HUES48 (cell line): ENCODE data around the gene CDCA5.

Experiments used
- H3K27ac ChIP-seq: one replicate; pipeline ENCODE4 v1.7.0; 2013; ENCODE audit warnings: low read depth, low read length, inconsistent platforms
- H3K27me3 ChIP-seq: 2 replicates; pipeline ENCODE4 v1.6.1; 2013; ENCODE audit warnings: mild to moderate bottlenecking, low read length; ENCODE audit not compliant: control insufficient read depth, insufficient read depth
- H3K36me3 ChIP-seq: 2 replicates; pipeline ENCODE4 v1.6.1; 2013; ENCODE audit warnings: low read length; ENCODE audit not compliant: control insufficient read depth, insufficient read depth
- H3K4me1 ChIP-seq: 2 replicates; pipeline ENCODE4 v1.6.1; 2013; ENCODE audit warnings: mild to moderate bottlenecking, low read length; ENCODE audit not compliant: control insufficient read depth, insufficient read depth
- H3K4me3 ChIP-seq: 2 replicates; pipeline ENCODE4 v1.5.1; 2013; ENCODE audit warnings: mild to moderate bottlenecking, low read depth, low read length
- H3K9ac ChIP-seq: 2 replicates; pipeline ENCODE4 v1.6.1; 2013; ENCODE audit warnings: mild to moderate bottlenecking, low read depth, low read length, moderate library complexity
- H3K9me3 ChIP-seq: 2 replicates; pipeline ENCODE4 v1.6.1; 2013; ENCODE audit warnings: low read length; ENCODE audit not compliant: control insufficient read depth, insufficient read depth

The CDCA5 gene

GRCh38 chr11:65100674-65101350 lies 17.0 kb upstream of the CDCA5 start:
- Histone ChIP-seq H3K9ac (no peak overlapping the region), H3K9me3 (no peaks in the 10 kb centered on the region), H3K4me1 (peaks cover under 1% of the 10 kb centered on the region; the same call in 1 of the 2 replicates), H3K4me3 (no peak overlapping the region), H3K27ac (no peak overlapping the region), H3K36me3 (peaks cover 27% of the 10 kb centered on the region), H3K27me3 (no peaks in the 10 kb centered on the region)

- Histone ChIP-seq H3K36me3 (peaks cover 13% of the 10 kb centered on the region), H3K9me3 (no peaks in the 10 kb centered on the region), H3K27ac (no peak overlapping the region), H3K4me3 (peak overlapping the region; percentile 86), H3K4me1 (peaks cover 3% of the 10 kb centered on the region; the same call in 1 of the 2 replicates), H3K27me3 (no peaks in the 10 kb centered on the region), H3K9ac (no peak overlapping the region)
These were observed 13.1 kb upstream of the CDCA5 start for GRCh38 chr11:65096926-65097325.

- Histone ChIP-seq H3K27ac (peak within 1 kb of the TSS; percentile 88), H3K4me1 (peaks cover 3% of the 10 kb centered on the region; the same call in 1 of the 2 replicates), H3K9ac (peak within 1 kb of the TSS; percentile 80), H3K9me3 (no peaks in the 10 kb centered on the region), H3K36me3 (peaks cover 13% of the 10 kb centered on the region), H3K4me3 (peak within 1 kb of the TSS; percentile 86), H3K27me3 (no peaks in the 10 kb centered on the region)
These were observed 12.3 kb upstream of the CDCA5 start, which contains the start of gene VPS51 for GRCh38 chr11:65095974-65096806. VPS51 (plus strand) TSS chr11:65096214; CDS start chr11:65096251, 37 bp downstream.

- no peaks in the 10 kb centered on the region for H3K27me3 ChIP-seq
- H3K4me1 ChIP-seq = peaks cover 3% of the 10 kb centered on the region; the same call in 1 of the 2 replicates
- peak overlapping the region; percentile 86; the same call in 1 of the 2 replicates for H3K4me3 ChIP-seq
- H3K36me3 ChIP-seq = peaks cover 13% of the 10 kb centered on the region
- H3K27ac ChIP-seq = no peak overlapping the region
- 0 out of 2 replicates have a peak overlapping the region, but pooled peaks have one; percentile 14 for H3K9ac ChIP-seq
- H3K9me3 ChIP-seq = no peaks in the 10 kb centered on the region
These were observed 11.6 kb upstream of the CDCA5 start for GRCh38 chr11:65095427-65095826.

- Histone ChIP-seq H3K27me3 (no peaks in the 10 kb centered on the region), H3K4me1 (peaks cover 1% of the 10 kb centered on the region; the same call in 1 of the 2 replicates), H3K9me3 (no peaks in the 10 kb centered on the region), H3K27ac (no peak overlapping the region), H3K9ac (no peak overlapping the region), H3K36me3 (peaks cover 19% of the 10 kb centered on the region), H3K4me3 (no peak overlapping the region)
These were observed 6.8 kb upstream of the CDCA5 start for GRCh38 chr11:65090628-65091027.

- Histone ChIP-seq H3K4me1 (no peaks in the 10 kb centered on the region), H3K4me3 (no peak overlapping the region), H3K27ac (no peak overlapping the region), H3K9me3 (no peaks in the 10 kb centered on the region), H3K36me3 (peaks cover 23% of the 10 kb centered on the region), H3K27me3 (no peaks in the 10 kb centered on the region), H3K9ac (no peak overlapping the region)
These were observed 5.8 kb upstream of the CDCA5 start for GRCh38 chr11:65089621-65090020.

GRCh38 chr11:65087827-65088226 lies 4.0 kb upstream of the CDCA5 start:
- Histone ChIP-seq H3K4me3 (no peak overlapping the region), H3K9me3 (no peaks in the 10 kb centered on the region), H3K4me1 (peaks cover 4% of the 10 kb centered on the region), H3K27me3 (no peaks in the 10 kb centered on the region), H3K36me3 (peaks cover 23% of the 10 kb centered on the region), H3K27ac (no peak overlapping the region), H3K9ac (no peak overlapping the region)

- no peaks in the 10 kb centered on the region for H3K9me3 ChIP-seq
- H3K4me3 ChIP-seq = no peak overlapping the region
- H3K27ac ChIP-seq = no peak overlapping the region
- H3K27me3 ChIP-seq = no peaks in the 10 kb centered on the region
- H3K9ac ChIP-seq = no peak overlapping the region
- H3K36me3 ChIP-seq = peaks cover 24% of the 10 kb centered on the region
- H3K4me1 ChIP-seq = peaks cover 6% of the 10 kb centered on the region
These were observed 3.4 kb upstream of the CDCA5 start for GRCh38 chr11:65087216-65087615.

- Histone ChIP-seq H3K36me3 (peaks cover 28% of the 10 kb centered on the region), H3K27ac (no peak overlapping the region), H3K4me3 (no peak overlapping the region), H3K27me3 (no peaks in the 10 kb centered on the region), H3K9me3 (no peaks in the 10 kb centered on the region), H3K4me1 (peaks cover 6% of the 10 kb centered on the region), H3K9ac (no peak overlapping the region)
These were observed 3.0 kb upstream of the CDCA5 start for GRCh38 chr11:65086809-65087208.

- Histone ChIP-seq H3K27me3 (no peaks in the 10 kb centered on the region), H3K4me3 (no peak overlapping the region), H3K9ac (no peak overlapping the region), H3K4me1 (peaks cover 6% of the 10 kb centered on the region), H3K9me3 (no peaks in the 10 kb centered on the region), H3K36me3 (peaks cover 40% of the 10 kb centered on the region), H3K27ac (no peak overlapping the region)
These were observed 1.6 kb upstream of the CDCA5 start for GRCh38 chr11:65085446-65085845.
